Mucosa of stomach (tissue), 1 donor: ENCODE data around the gene UBE2O.
"Not testable (repeated sequence)": the region's sequence is repeated elsewhere in the genome, so short reads cannot be mapped to it uniquely, and the experiment has no call there.

Source experiments
- H3K27me3 ChIP-seq: one replicate; pipeline ENCODE4 v1.7.0; 2013; ENCODE audit warnings: mild to moderate bottlenecking, low read length; ENCODE audit not compliant: control insufficient read depth, insufficient read depth
- H3K36me3 ChIP-seq: one replicate; pipeline ENCODE4 v1.7.0; 2013; ENCODE audit warnings: low read length; ENCODE audit not compliant: control insufficient read depth, insufficient read depth
- H3K4me1 ChIP-seq: one replicate; pipeline ENCODE4 v1.7.0; 2013; ENCODE audit warnings: mild to moderate bottlenecking, low read length; ENCODE audit not compliant: control insufficient read depth, insufficient read depth
- H3K4me3 ChIP-seq: one replicate; pipeline ENCODE4 v1.7.0; 2013; ENCODE audit warnings: low read length
- H3K9ac ChIP-seq: one replicate; pipeline ENCODE4 v1.7.0; 2013; ENCODE audit warnings: mild to moderate bottlenecking, low read length, moderate library complexity
- H3K9me3 ChIP-seq: one replicate; pipeline ENCODE4 v1.7.0; 2013; ENCODE audit warnings: mild to moderate bottlenecking, low read length, moderate library complexity; ENCODE audit not compliant: control insufficient read depth
- donor health status: Pancreatic carcinoma.

UBE2O gene

DNA sequence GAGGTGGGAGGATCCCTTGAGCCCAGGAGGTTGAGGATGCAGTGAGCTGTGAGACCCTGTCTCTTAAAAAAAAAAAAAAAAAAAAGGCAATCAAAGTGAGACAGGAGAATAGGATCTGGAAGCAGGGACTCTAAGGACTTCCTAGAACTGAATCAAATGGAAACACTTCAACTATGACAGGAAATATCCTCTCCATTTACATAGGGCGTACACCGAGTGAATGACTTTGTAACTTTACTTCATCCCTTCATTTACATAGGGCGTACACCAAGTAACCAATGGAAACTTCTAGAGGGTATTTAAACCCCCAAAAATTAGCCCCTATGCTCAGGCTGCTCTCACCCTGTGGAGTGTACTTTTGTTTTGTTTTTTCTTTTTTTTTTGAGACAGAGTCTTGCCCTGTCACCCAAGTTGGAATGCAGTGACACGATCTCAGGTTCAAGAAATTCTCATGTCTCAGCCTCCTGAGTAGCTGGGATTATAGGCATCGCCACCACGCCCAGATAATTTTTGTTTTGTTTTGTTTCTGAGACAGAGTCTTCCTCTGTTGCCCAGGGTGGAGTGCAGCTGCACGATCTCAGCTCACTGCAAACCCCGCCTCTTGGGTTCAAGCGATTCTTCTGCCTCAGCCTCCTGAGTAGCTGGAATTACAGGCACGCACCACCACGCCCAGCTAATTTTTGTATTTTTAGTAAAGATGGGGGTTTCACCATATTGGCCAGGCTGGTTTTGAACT is 89.7 kb downstream of the UBE2O start:
- Histone ChIP-seq H3K27me3 (no peaks in the 10 kb centered on the region), H3K4me1 (no peaks in the 10 kb centered on the region), H3K4me3 (no peak overlapping the region), H3K9me3 (no peaks in the 10 kb centered on the region), H3K9ac (no peak overlapping the region), H3K36me3 (no peaks in the 10 kb centered on the region)

DNA sequence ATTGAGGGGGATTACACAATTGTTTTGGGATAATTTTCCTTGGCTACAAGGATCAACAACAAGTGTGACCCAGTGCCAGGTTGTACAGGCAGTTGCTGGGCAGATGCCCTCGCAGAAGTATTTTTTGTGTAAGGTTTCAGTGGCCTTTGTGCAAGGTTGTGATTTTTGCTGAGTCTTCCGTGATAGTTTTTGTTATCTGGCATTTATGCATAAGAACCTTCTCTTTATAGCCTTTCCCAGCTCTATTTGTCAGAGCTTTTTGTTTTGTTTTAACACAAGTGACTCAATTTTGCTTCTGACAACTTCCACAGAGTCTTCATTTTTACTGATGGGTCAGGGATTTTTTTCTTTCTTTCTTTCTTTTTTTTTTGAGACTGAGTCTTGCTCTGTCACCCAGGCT is 92.5 kb downstream of the UBE2O start:
- Histone ChIP-seq H3K4me3 (no peak overlapping the region), H3K27me3 (no peaks in the 10 kb centered on the region), H3K9me3 (no peaks in the 10 kb centered on the region), H3K4me1 (no peaks in the 10 kb centered on the region), H3K9ac (no peak overlapping the region), H3K36me3 (no peaks in the 10 kb centered on the region)

DNA sequence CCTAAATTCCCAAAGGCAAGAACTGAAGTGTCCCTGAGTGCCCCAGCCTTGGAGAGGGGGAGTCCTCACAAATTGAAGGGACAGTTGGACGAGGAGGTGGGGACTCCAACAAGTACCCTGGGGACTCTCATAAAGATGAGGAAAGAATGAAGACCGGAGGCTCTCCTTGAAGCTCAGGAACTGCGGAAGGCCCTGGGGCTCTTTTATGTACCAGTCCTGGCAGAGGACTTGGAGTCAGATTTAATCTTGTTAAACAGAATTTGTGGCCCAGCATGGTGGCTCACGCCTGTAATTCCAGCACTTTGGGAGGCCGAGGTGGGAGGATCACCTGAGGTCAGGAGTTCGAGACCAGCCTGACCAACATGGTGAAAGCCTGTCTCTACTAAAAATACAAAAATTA is 93.2 kb downstream of the UBE2O start:
- not testable (repeated sequence) for H3K4me3 ChIP-seq, H3K27me3 ChIP-seq, H3K4me1 ChIP-seq, H3K36me3 ChIP-seq, H3K9ac ChIP-seq, H3K9me3 ChIP-seq

DNA sequence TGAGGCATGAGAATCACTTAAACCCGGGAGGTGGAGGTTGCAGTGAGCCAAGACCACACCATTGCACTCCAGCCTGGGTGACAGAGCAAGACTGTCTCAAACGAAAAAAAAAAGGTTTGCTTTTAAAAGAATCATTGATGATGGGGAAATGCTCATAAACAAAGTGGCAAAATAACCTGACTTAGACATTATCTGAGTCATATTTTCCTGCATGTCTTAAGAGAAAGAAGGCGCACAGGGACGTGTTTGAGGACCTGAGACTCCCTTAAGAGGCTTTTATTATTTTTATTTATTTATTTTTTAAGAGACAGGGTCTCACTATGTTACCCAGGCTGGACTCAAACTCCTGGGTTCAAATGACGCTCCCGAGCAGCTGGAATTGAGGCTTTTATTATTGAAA is 93.6 kb downstream of the UBE2O start:
- H3K27me3 ChIP-seq, result no peaks in the 10 kb centered on the region
- H3K9me3 ChIP-seq, result no peaks in the 10 kb centered on the region
- H3K4me3 ChIP-seq, result no peak overlapping the region
- H3K36me3 ChIP-seq, result no peaks in the 10 kb centered on the region
- H3K9ac ChIP-seq, result no peak overlapping the region
- no peaks in the 10 kb centered on the region for H3K4me1 ChIP-seq

DNA sequence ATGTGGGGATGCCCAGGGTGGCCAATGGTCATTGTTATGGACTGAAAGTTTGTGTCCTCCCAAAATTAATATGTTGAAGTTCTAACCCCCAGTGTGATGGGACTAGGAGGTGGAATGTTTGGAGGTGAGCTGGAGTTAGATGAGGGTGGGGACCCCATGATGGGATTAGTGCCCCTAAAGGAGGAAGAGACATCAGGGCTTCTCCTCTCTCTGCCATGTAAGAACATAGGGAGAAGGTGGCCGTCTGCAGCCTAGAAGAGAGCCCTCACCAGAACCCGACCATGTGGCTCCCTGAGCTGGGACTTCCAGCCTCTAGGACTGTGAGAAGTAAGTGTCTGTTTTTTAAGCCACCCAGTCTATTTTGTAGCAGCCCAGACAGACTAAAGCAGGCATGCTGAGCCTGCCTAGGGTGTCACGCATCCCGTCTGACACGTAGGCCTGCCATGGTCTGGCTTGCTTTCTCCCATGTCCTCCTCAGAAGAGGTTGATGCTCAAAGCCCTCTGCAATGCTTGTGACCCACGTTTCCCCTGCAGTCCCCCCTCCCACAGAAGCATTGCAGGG is 95.3 kb downstream of the UBE2O start:
- H3K9ac ChIP-seq, result no peak overlapping the region
- no peaks in the 10 kb centered on the region for H3K9me3 ChIP-seq
- no peaks in the 10 kb centered on the region for H3K36me3 ChIP-seq
- no peaks in the 10 kb centered on the region for H3K27me3 ChIP-seq
- H3K4me3 ChIP-seq, result no peak overlapping the region
- H3K4me1 ChIP-seq, result no peaks in the 10 kb centered on the region

DNA sequence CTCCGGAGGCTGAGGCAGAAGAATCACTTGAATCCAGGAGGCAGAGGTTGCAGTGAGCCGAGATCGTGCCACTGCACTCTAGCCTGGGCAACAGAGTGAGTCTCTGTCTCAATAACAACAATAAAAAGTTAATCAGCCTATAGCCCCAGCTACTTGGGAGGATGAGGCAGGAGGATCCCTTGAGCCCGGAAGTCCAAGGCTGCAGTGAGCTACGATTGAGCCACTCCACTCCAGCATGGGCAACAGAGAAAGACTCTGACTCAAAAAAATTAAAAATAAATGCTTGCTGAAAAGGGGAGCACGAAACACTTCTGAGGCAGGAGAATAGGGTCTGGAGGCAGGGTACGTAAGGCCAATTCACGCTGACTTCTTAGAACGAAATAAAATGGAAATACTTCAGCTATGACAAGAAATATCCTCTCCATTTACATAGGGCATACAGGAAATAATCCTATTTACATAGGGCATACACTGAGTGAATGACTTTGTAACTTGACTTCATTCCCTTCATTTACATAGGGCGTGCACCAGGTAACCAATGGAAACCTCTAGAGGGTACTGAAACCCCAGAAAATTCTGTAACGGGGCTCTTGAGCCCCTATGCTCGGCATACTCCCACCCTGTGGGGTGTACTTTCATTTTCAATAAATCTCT is 96.0 kb downstream of the UBE2O start:
- peak overlapping the region; percentile 11 for H3K9ac ChIP-seq
- H3K36me3 ChIP-seq, result no peaks in the 10 kb centered on the region
- no peak overlapping the region for H3K4me3 ChIP-seq

DNA sequence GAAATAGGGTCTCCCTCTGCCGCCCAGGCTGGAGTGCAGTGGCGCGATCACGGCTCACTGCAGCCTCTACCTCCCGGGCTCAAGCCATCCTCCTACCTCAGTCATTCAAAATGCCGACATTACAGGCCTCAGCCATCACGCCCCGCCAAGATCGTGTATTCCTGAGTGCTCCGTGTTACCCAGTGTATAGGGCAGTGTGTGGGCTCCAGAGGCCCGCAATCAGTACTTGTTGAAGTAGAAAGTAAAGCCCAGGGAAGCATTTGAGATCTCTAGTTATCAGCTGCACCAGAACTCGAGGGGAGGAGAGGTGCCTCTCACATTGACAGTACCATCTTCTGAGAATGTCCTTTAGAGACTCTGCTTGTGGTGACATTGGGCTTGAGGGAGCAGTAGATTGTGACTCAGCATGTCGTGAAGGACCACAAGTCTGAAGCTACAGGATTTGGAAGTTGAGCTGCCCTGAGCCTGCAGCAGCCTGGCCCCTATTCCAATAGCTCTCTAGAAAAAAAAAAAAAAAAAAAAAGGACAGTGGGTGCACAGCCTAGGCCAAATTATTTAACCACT is 98.1 kb downstream of the UBE2O start:
- Histone ChIP-seq H3K27me3 (no peaks in the 10 kb centered on the region), H3K4me3 (no peak overlapping the region), H3K9ac (no peak overlapping the region), H3K4me1 (no peaks in the 10 kb centered on the region), H3K9me3 (no peaks in the 10 kb centered on the region), H3K36me3 (no peaks in the 10 kb centered on the region)

More for the DNA sequence above, 96.0 kb downstream of the UBE2O start:
- Histone ChIP-seq H3K27me3 (no peaks in the 10 kb centered on the region), H3K9me3 (no peaks in the 10 kb centered on the region), H3K4me1 (no peaks in the 10 kb centered on the region)

DNA sequence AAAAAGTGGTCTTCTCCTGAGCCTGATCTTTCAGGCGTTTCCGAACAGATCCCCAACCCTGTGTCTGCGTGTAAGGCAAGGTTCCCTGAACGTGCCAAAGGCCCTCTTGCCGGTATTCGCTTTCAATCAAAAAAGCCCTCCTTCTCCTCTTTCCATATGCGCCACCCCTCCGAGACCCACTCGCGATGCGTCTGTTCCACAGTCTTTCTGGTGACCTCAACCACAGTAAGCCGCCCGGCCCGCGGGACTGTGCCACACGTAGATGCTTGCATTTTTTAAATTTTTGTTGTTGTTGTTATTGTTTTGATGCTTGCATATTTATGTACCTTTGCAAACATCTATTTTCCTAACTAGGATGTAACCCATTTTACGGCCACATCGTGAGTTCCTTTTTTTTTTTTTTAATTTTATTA is 98.6 kb downstream of the UBE2O start:
- H3K4me3 ChIP-seq, result peak overlapping the region; percentile 62

DNA sequence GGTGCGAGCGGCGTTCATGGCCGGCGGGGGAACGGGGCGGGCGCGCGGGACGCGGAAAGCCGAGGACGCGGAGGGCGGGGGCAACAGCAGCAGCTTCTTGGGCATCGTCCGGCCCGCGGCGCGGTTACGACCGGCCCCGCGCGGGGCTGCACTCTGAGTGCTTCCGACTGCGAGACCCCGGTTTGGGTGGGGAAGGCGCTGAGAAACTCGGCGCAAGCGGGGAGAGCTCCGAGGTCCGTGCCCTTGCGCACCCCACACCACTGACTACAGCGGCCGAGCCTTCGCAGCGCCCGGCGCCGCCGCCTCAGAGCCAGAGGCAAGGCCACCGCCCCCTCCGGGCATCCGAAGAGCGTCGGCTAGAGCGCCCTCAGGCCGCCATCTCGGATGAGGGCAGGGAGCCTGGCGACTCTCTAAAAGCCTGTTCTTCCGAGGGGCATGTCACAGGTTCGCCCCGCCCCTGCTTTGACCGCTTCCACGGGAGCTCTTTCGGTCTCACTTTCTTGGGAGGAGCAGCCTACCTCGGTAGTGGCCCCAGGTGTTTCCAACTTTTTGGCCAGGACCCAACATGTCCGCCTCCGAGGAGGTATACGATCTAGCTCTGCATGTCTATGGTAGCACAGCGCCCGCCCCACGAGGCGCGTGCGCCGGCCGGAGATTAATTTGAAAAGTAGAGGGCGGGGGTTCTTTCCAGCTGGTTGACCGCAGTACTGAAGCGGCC is 99.2 kb downstream of the UBE2O start, which contains the start of gene PRPSAP1:
PRPSAP1 (minus strand) TSS at position 318 of the 718 bp plus-strand sequence; CDS start at position 105, 213 bp downstream.
- no peaks in the 10 kb centered on the region for H3K4me1 ChIP-seq

More for the DNA sequence above, 98.6 kb downstream of the UBE2O start:
- H3K27me3 ChIP-seq, result no peaks in the 10 kb centered on the region
- H3K4me1 ChIP-seq, result no peaks in the 10 kb centered on the region
- no peaks in the 10 kb centered on the region for H3K36me3 ChIP-seq
- no peaks in the 10 kb centered on the region for H3K9me3 ChIP-seq
- peak overlapping the region; percentile 84 for H3K9ac ChIP-seq

DNA sequence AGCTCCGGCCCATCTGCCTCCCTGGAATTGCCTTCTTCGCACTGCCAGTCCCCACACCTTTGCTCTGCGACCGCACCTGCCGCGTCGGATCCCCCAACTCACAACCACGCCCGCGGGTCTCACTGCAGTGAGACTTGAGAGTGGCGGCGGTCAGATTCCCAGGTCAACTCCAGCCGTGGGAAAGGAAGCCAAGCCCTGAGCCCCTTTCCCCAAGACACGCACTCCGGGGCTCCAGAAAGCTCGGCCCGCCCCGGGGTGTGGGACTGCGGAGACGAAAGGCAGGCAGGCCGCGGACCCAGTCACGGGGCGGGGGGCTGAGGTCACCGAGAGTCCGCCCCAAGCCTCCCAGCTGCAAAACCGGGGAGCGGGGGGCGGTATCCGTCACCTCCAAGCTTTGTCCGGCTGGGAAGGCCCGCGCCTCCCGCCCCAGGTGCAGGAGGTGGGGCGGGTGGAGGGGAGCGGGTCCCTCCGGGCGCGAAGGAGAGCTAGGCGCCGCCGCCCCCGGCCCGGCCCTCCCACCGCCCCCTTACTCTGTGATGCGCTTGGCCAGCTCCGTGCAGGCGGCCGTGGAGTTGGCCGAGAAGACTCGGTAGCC is 99.9 kb downstream of the UBE2O start:
- H3K36me3 ChIP-seq, result no peaks in the 10 kb centered on the region
- no peaks in the 10 kb centered on the region for H3K4me1 ChIP-seq
- H3K4me3 ChIP-seq, result peak overlapping the region; percentile 62
- peak overlapping the region; percentile 84 for H3K9ac ChIP-seq
- H3K27me3 ChIP-seq, result no peaks in the 10 kb centered on the region
- H3K9me3 ChIP-seq, result no peaks in the 10 kb centered on the region

More for the DNA sequence above, 99.2 kb downstream of the UBE2O start, which contains the start of gene PRPSAP1:
- Histone ChIP-seq H3K4me3 (peak within 1 kb of the TSS; percentile 62), H3K27me3 (no peaks in the 10 kb centered on the region), H3K9me3 (no peaks in the 10 kb centered on the region), H3K36me3 (no peaks in the 10 kb centered on the region), H3K9ac (peak within 1 kb of the TSS; percentile 84)

DNA sequence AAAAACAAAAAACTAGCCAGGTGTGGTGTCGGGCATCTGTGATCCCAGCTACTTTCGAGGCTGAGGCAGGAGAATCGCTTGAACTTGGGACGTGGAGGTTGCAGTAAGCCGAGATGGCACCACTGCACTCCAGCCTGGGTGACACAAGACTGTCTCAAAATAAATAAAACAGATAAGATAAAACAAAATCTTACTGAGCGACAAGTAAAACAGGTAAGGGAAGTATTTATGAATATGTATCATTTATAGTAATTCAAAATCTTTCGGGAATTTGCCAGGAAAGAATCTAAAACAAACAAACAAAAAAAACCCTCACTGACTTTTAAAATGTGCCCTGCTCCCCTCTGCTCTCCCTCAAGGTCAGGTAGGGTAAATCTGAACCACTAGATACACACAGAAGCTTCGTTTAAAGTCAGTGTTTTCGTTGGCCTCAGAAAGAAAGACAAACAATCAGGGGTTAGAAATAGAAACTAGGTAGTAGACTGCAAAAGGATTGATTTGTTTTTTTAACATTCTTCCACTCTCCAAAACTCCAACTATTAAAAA is 101.4 kb downstream of the UBE2O start:
- no peak overlapping the region for H3K4me3 ChIP-seq
- H3K36me3 ChIP-seq, result no peaks in the 10 kb centered on the region
- H3K27me3 ChIP-seq, result no peaks in the 10 kb centered on the region
- H3K4me1 ChIP-seq, result no peaks in the 10 kb centered on the region
- H3K9me3 ChIP-seq, result no peaks in the 10 kb centered on the region
- no peak overlapping the region for H3K9ac ChIP-seq
